H1 (cell line): ENCODE results near the gene VDR. TPM values are rescaled to one million over a fixed set of nuclear protein-coding genes. Genes with fewer than 3 reads are reported as not detected.

Experiments
- CTCF ChIA-PET: fragments of 300-600 bp; sonication (Branson Sonifier 250); formaldehyde crosslinking; loops from one replicate; lab custom pipeline; 2021; ENCODE audit not compliant: partially characterized antibody; lab: Charles Lee
- POLR2A ChIA-PET: fragments of 300-600 bp; sonication (Branson Sonifier 250); formaldehyde crosslinking; loops from one replicate; lab custom pipeline; 2021; ENCODE audit warnings: inconsistent platforms; ENCODE audit not compliant: partially characterized antibody; lab: Charles Lee
- DNase-seq, 2 experiments: peaks; one replicate each; pipeline versions ENCODE4 v3.0.0 to v3.0.0-alpha.2; 2010 to 2022; ENCODE audit warnings: low spot score in 2 of 2, low read depth in 1 of 2, mixed read lengths in 1 of 2
- FAIRE-seq: peaks from 2 replicates; lab custom pipeline; 2011; peaks lifted over from hg19 to GRCh38; lab: Jason Lieb, UNC
- H2AFZ ChIP-seq: 2 replicates; pipeline ENCODE4 v1.8.1; 2012; ENCODE audit warnings: low read length, inconsistent platforms
- H2AK5ac ChIP-seq: 2 replicates; pipeline ENCODE4 v1.6.1; 2013; ENCODE audit warnings: low read depth, low read length
- H2BK120ac ChIP-seq: replicated peaks from 2 replicates; pipeline ENCODE3; 2013; ENCODE audit warnings: low read depth, low read length, inconsistent platforms
- H2BK12ac ChIP-seq: 2 replicates; pipeline ENCODE4 v1.6.1; 2013; ENCODE audit warnings: low read depth, low read length
- H2BK15ac ChIP-seq: 2 replicates; pipeline ENCODE4 v1.6.1; 2013; ENCODE audit warnings: low read length
- H2BK20ac ChIP-seq: 2 replicates; pipeline ENCODE4 v1.6.1; 2013; ENCODE audit warnings: low read length
- H2BK5ac ChIP-seq: 2 replicates; pipeline ENCODE4 v1.6.1; 2013; ENCODE audit warnings: low read depth, low read length
- H3K14ac ChIP-seq: 2 replicates; pipeline ENCODE4 v1.6.1; 2013; ENCODE audit warnings: inconsistent platforms; ENCODE audit not compliant: insufficient read length
- H3K18ac ChIP-seq: 2 replicates; pipeline ENCODE4 v1.6.1; 2013; ENCODE audit warnings: low read length; ENCODE audit errors: extremely low read depth
- H3K23ac ChIP-seq: 2 replicates; pipeline ENCODE4 v1.6.1; 2013; ENCODE audit warnings: inconsistent platforms; ENCODE audit not compliant: insufficient read length
- H3K23me2 ChIP-seq: 2 replicates; pipeline ENCODE4 v1.6.1; 2013; ENCODE audit warnings: low read depth, low read length
- H3K27ac ChIP-seq: 2 replicates; pipeline ENCODE4 v1.6.1; 2011; ENCODE audit warnings: low read depth, low read length, inconsistent platforms
- H3K27me3 ChIP-seq, 4 experiments: replicated peaks in 1 of 4; 1 replicate in 1 of 4; 2 replicates in 3 of 4; pipeline versions ENCODE4 v1.6.1 to v1.8.1; 2011 to 2013; ENCODE audit warnings: low read length in 3 of 4, mild to moderate bottlenecking in 3 of 4, inconsistent platforms in 2 of 4, mixed read lengths in 2 of 4, moderate library complexity in 1 of 4; ENCODE audit not compliant: control insufficient read depth in 3 of 4, insufficient read depth in 3 of 4; ENCODE audit errors: extremely low read depth in 1 of 4
- H3K36me3 ChIP-seq, 4 experiments: 2 replicates each; pipeline versions ENCODE4 v1.6.1 to v1.8.1; 2011 to 2013; ENCODE audit warnings: mild to moderate bottlenecking in 4 of 4, low read length in 3 of 4, moderate library complexity in 2 of 4, control low read depth in 1 of 4, inconsistent platforms in 1 of 4; ENCODE audit not compliant: insufficient read depth in 4 of 4, control insufficient read depth in 2 of 4
- H3K4ac ChIP-seq: replicated peaks from 2 replicates; pipeline ENCODE3; 2013; ENCODE audit warnings: low read length, low read depth, mixed read lengths, inconsistent platforms; ENCODE audit not compliant: insufficient read length
- H3K4me1 ChIP-seq, 4 experiments: replicated peaks in 1 of 4; 1 replicate in 1 of 4; 2 replicates in 3 of 4; pipeline versions ENCODE4 v1.6.1 to v1.8.1; 2011 to 2013; ENCODE audit warnings: low read length in 3 of 4, inconsistent platforms in 2 of 4, mixed read lengths in 1 of 4; ENCODE audit not compliant: insufficient read depth in 4 of 4, control insufficient read depth in 3 of 4
- H3K4me2 ChIP-seq, 2 experiments: 2 replicates each; pipeline versions ENCODE4 v1.6.1 to v1.8.1; 2011 to 2013; ENCODE audit warnings: low read depth in 2 of 2, low read length in 2 of 2, control low read depth in 1 of 2, inconsistent platforms in 1 of 2, mild to moderate bottlenecking in 1 of 2; ENCODE audit not compliant: insufficient read depth in 1 of 2
- H3K4me3 ChIP-seq, 4 experiments: fragments of 200-600, 300-600 bp in 1 of 4; sonication (generic), shearing (Covaris generic), sonication (Bioruptor Twin) in 1 of 4; 2 replicates each; pipeline versions ENCODE4 v1.5.1 to v1.8.1; 2011 to 2016; ENCODE audit warnings: low read length in 4 of 4, low read depth in 3 of 4, control low read depth in 2 of 4, inconsistent platforms in 2 of 4, mild to moderate bottlenecking in 2 of 4, mixed read lengths in 1 of 4, moderate library complexity in 1 of 4; ENCODE audit not compliant: insufficient read depth in 2 of 4; ENCODE audit errors: extremely low read depth in 1 of 4
- H3K56ac ChIP-seq: replicated peaks from 2 replicates; pipeline ENCODE3; 2013; ENCODE audit warnings: low read depth, mild to moderate bottlenecking, mixed read lengths, low read length, inconsistent platforms; ENCODE audit not compliant: insufficient read length
- H3K79me1 ChIP-seq: 2 replicates; pipeline ENCODE4 v1.6.1; 2013; ENCODE audit warnings: low read depth, low read length, control low read depth
- H3K79me2 ChIP-seq, 2 experiments: 2 replicates each; pipeline versions ENCODE4 v1.6.1 to v1.8.1; 2012 to 2013; ENCODE audit warnings: low read length in 2 of 2, mild to moderate bottlenecking in 2 of 2, inconsistent platforms in 1 of 2; ENCODE audit not compliant: insufficient read depth in 2 of 2, control insufficient read depth in 1 of 2
- H3K9ac ChIP-seq, 4 experiments: replicated peaks in 1 of 4; 1 replicate in 1 of 4; 2 replicates in 3 of 4; pipeline versions ENCODE4 v1.6.1 to v1.8.1; 2011 to 2013; ENCODE audit warnings: low read depth in 3 of 4, low read length in 3 of 4, control low read depth in 2 of 4, mild to moderate bottlenecking in 2 of 4, moderate library complexity in 2 of 4, inconsistent platforms in 1 of 4; ENCODE audit errors: extremely low read depth in 1 of 4
- H3K9me3 ChIP-seq, 2 experiments: 2 replicates each; pipeline versions ENCODE4 v1.6.1 to v1.8.1; 2012 to 2013; ENCODE audit warnings: mild to moderate bottlenecking in 2 of 2, moderate library complexity in 2 of 2, control low read depth in 1 of 2, inconsistent platforms in 1 of 2, low read depth in 1 of 2, low read length in 1 of 2, mixed read lengths in 1 of 2; ENCODE audit not compliant: insufficient read depth in 2 of 2
- H4K20me1 ChIP-seq, 2 experiments: replicated peaks in 1 of 2; 2 replicates each; pipeline versions ENCODE3 to v1.8.1; 2011 to 2013; ENCODE audit warnings: inconsistent platforms in 2 of 2, low read length in 2 of 2, mild to moderate bottlenecking in 1 of 2; ENCODE audit not compliant: insufficient read depth in 2 of 2, control insufficient read depth in 1 of 2
- H4K5ac ChIP-seq: 2 replicates; pipeline ENCODE4 v1.6.1; 2013; ENCODE audit warnings: low read length, low read depth, mixed read lengths, inconsistent platforms; ENCODE audit not compliant: insufficient read length
- H4K8ac ChIP-seq: 2 replicates; pipeline ENCODE4 v1.8.0; 2013; ENCODE audit warnings: mild to moderate bottlenecking, moderate library complexity, low read length, inconsistent platforms; ENCODE audit not compliant: insufficient read depth; ENCODE audit errors: extremely low read depth
- H4K91ac ChIP-seq: replicated peaks from 2 replicates; pipeline ENCODE3; 2013; ENCODE audit warnings: low read length, mixed read lengths, inconsistent platforms; ENCODE audit not compliant: insufficient read length
- E2F6 ChIP-seq: IDR thresholded peaks from 2 replicates; pipeline ENCODE4 v1.6.1; 2012; ENCODE audit warnings: inconsistent platforms
- GABPA ChIP-seq: IDR thresholded peaks from 2 replicates; pipeline ENCODE4 v1.6.1; 2011; ENCODE audit warnings: mild to moderate bottlenecking, low read length, moderate library complexity, borderline replicate concordance; ENCODE audit not compliant: insufficient read depth
- SIN3A ChIP-seq, 2 experiments: IDR thresholded peaks in 1 of 2; conservative IDR thresholded peaks in 1 of 2; 2 replicates each; pipeline ENCODE4 v1.6.1; 2011 to 2012; ENCODE audit warnings: low read length in 2 of 2, improper control_type of control experiment in 1 of 2, low read depth in 1 of 2, mild to moderate bottlenecking in 1 of 2
- WGBS, 2 experiments: shearing (Covaris generic) in 1 of 2; methylation state at CpG; one replicate each; pipeline versions ENCODE4 v1.1.6 to v1.1.7; 2013 to 2015; ENCODE audit warnings: low lambda C conversion rate in 2 of 2, mixed read lengths in 2 of 2, inconsistent platforms in 1 of 2, low coverage in 1 of 2, missing lambda C conversion rate in 1 of 2; ENCODE audit not compliant: insufficient replicate concordance in 2 of 2, insufficient coverage in 1 of 2, insufficient read length in 1 of 2; ENCODE audit errors: extremely low coverage in 1 of 2, missing lambda C conversion rate in 1 of 2; 5-methylcytosine and 5-hydroxymethylcytosine counted together
- polyA plus RNA-seq, 7 experiments: library from polyadenylated mRNA; depleted of rRNA in 3 of 7; stranded (reverse) in 5 of 7; unstranded in 2 of 7; fragments of >200 nt in 5 of 7; fragments of 200-250 nt in 2 of 7; gene quantifications; 1 replicate in 5 of 7; 2 replicates in 1 of 7; 4 replicates in 1 of 7; pipeline versions ENCODE4 v1.2.1 to v1.2.3, GENCODE V29; 2011 to 2013; ENCODE audit warnings: missing spikeins in 2 of 7, mixed read lengths in 2 of 7
- total RNA-seq: library from RNA; stranded (reverse); fragmentation: NEBNext Ultra II Directional; extraction: Animal tissue kit (Norgen Biotek cat#: 25700); gene quantifications from 2 replicates; pipeline ENCODE4 v1.2.1, GENCODE V29; 2021

VDR gene
- total and polyA plus RNA-seq, 2 of the 8 experiments (the other 6 are each of a cell fraction or from before 2014, with no cell fraction given): 0.44 to 0.65 TPM

- Histone ChIP-seq H2AK5ac (no peak overlapping the region), H4K20me1 (peaks cover 0 to 2% of the 10 kb centered on the region in 2 experiments), H3K4me1 (peaks cover 0 to 16% (median 13%) of the 10 kb centered on the region in 4 experiments; a peak in 5 of 7 replicates), H3K9me3 (no peaks in the 10 kb centered on the region), H2AFZ (no peak overlapping the region), H3K27ac (no peak overlapping the region), H4K5ac (no peak overlapping the region), H3K56ac (no peak overlapping the region), H3K36me3 (no peaks in the 10 kb centered on the region), H3K23me2 (peaks cover 6% of the 10 kb centered on the region), H3K79me2 (no peaks in the 10 kb centered on the region), H3K27me3 (peaks cover 0 to 20% (median 15%) of the 10 kb centered on the region in 4 experiments; a peak in 5 of 7 replicates), H4K8ac (no peak overlapping the region), H3K79me1 (no peaks in the 10 kb centered on the region), H3K4me3 (no peak overlapping the region), H3K9ac (no peak overlapping the region), H3K4ac (no peak overlapping the region), H3K18ac (no peak overlapping the region), H2BK20ac (no peak overlapping the region), H3K23ac (no peak overlapping the region), H2BK120ac (no peak overlapping the region), H2BK15ac (no peak overlapping the region), H4K91ac (no peak overlapping the region), H2BK5ac (no peak overlapping the region), H3K14ac (no peak overlapping the region), H2BK12ac (no peak overlapping the region), H3K4me2 (no peak overlapping the region)
- ChIA-PET POLR2A (no interaction called here), CTCF (interaction anchor here (1.1 to 2.6 kb wide), 5 partner anchors 18 to 121 kb away, joined by 3 to 13 read pairs (median 4); partner anchors contain the start of genes TMEM106C and VDR)
- DNase-seq (no peak), FAIRE-seq (no peak)
- WGBS, 2 experiments: 73% methylated on average over 1 of the region's 1 CpG; no CpG with 5 or more reads in 1 of the 2 experiments
- TF ChIP-seq SIN3A (conservative IDR thresholded peaks at IDR 0.05 in 1 of 2, IDR thresholded peaks at IDR 0.05 in 1 of 2; ENCODE audit: low read depth in 1 of 2, low read length in 2 of 2) (no peak), E2F6 (no peak), GABPA (no peak)
These were observed 40.5 kb upstream of the VDR start for GRCh38 chr12:47945341-47945728.
